BLaER1 (cell line): ENCODE data around the gene CLCF1.
A peak's percentile ranks its signal among the peaks of the same experiment; 100 is the strongest.

Experiments
- H3K27ac ChIP-seq: shearing (Covaris generic); formaldehyde crosslinking; 2 replicates; pipeline ENCODE4 v1.8.1; 2022
- H3K27me3 ChIP-seq: shearing (Covaris generic); formaldehyde crosslinking; 2 replicates; pipeline ENCODE4 v1.8.1; 2022
- H3K36me3 ChIP-seq: shearing (Covaris generic); formaldehyde crosslinking; 2 replicates; pipeline ENCODE4 v1.8.1; 2022
- H3K4me1 ChIP-seq: shearing (Covaris generic); formaldehyde crosslinking; 2 replicates; pipeline ENCODE4 v1.8.1; 2022
- H3K4me2 ChIP-seq: shearing (Covaris generic); formaldehyde crosslinking; 2 replicates; pipeline ENCODE4 v1.8.1; 2022
- H3K4me3 ChIP-seq: shearing (Covaris generic); formaldehyde crosslinking; 2 replicates; pipeline ENCODE4 v1.8.1; 2022
- H3K9ac ChIP-seq: shearing (Covaris generic); formaldehyde crosslinking; 2 replicates; pipeline ENCODE4 v1.8.1; 2022
- H3K9me3 ChIP-seq: shearing (Covaris generic); formaldehyde crosslinking; 2 replicates; pipeline ENCODE4 v1.8.1; 2022
- H4K20me1 ChIP-seq: shearing (Covaris generic); formaldehyde crosslinking; 2 replicates; pipeline ENCODE4 v1.8.1; 2022
- Cebpa-rat ChIP-seq: shearing (Covaris generic); IDR thresholded peaks from 2 replicates; pipeline ENCODE4 v1.8.1; 2022

CLCF1 gene

GRCh38 chr11:67401495-67402191 lies 28.2 kb upstream of the CLCF1 start, which contains the start of gene PPP1CA:
TSS of gene PPP1CA (minus strand) at chr11:67401858. CDS start at chr11:67401782, 76 bp downstream.
- Histone ChIP-seq H3K9me3 (no peaks in the 10 kb centered on the region), H3K4me3 (peak within 1 kb of the TSS; percentile 97), H3K4me1 (peaks cover 91% of the 10 kb centered on the region), H3K36me3 (peaks cover 48% of the 10 kb centered on the region), H4K20me1 (peaks cover 47% of the 10 kb centered on the region), H3K4me2 (peak within 1 kb of the TSS; percentile 100), H3K27ac (peak within 1 kb of the TSS; percentile 99), H3K9ac (peak within 1 kb of the TSS; percentile 96), H3K27me3 (no peaks in the 10 kb centered on the region)
- TF ChIP-seq Cebpa-rat, result no peak

GRCh38 chr11:67400942-67401494 lies 27.6 kb upstream of the CLCF1 start:
- peak overlapping the region; percentile 97 for H3K4me3 ChIP-seq
- no peak for TF ChIP-seq Cebpa-rat
- H3K9ac ChIP-seq, result peak overlapping the region; percentile 96
- peaks cover 91% of the 10 kb centered on the region for H3K4me1 ChIP-seq
- H3K27ac ChIP-seq, result peak overlapping the region; percentile 99
- peak overlapping the region; percentile 90 for H3K4me2 ChIP-seq
- H3K36me3 ChIP-seq, result peaks cover 52% of the 10 kb centered on the region
- no peaks in the 10 kb centered on the region for H3K27me3 ChIP-seq
- H3K9me3 ChIP-seq, result no peaks in the 10 kb centered on the region
- peaks cover 54% of the 10 kb centered on the region for H4K20me1 ChIP-seq

GRCh38 chr11:67400251-67400941 lies 27.0 kb upstream of the CLCF1 start:
- Histone ChIP-seq H4K20me1 (peaks cover 60% of the 10 kb centered on the region), H3K4me2 (peak overlapping the region; percentile 90), H3K4me3 (peak overlapping the region; percentile 97), H3K27me3 (no peaks in the 10 kb centered on the region), H3K9me3 (no peaks in the 10 kb centered on the region), H3K27ac (peak overlapping the region; percentile 99), H3K36me3 (peaks cover 52% of the 10 kb centered on the region), H3K9ac (peak overlapping the region; percentile 96), H3K4me1 (peaks cover 91% of the 10 kb centered on the region)
- TF ChIP-seq Cebpa-rat, result no peak

GRCh38 chr11:67398661-67399563 lies 25.5 kb upstream of the CLCF1 start:
- H3K9ac ChIP-seq, result peak overlapping the region; percentile 96
- H3K4me2 ChIP-seq, result peak overlapping the region; percentile 90
- peaks cover 69% of the 10 kb centered on the region for H4K20me1 ChIP-seq
- TF ChIP-seq Cebpa-rat, result no peak
- H3K4me3 ChIP-seq, result peak overlapping the region; percentile 18; the same call in 1 of the 2 replicates
- peak overlapping the region; percentile 12; the same call in 1 of the 2 replicates for H3K27ac ChIP-seq
- peaks cover 78% of the 10 kb centered on the region for H3K4me1 ChIP-seq
- no peaks in the 10 kb centered on the region for H3K9me3 ChIP-seq
- H3K36me3 ChIP-seq, result peaks cover 64% of the 10 kb centered on the region
- no peaks in the 10 kb centered on the region for H3K27me3 ChIP-seq

GRCh38 chr11:67397986-67398660 lies 24.7 kb upstream of the CLCF1 start:
- no peaks in the 10 kb centered on the region for H3K9me3 ChIP-seq
- no peak for TF ChIP-seq Cebpa-rat
- H4K20me1 ChIP-seq, result peaks cover 77% of the 10 kb centered on the region
- 0 out of 2 replicates have a peak overlapping the region, but pooled peaks have one; percentile 96 for H3K9ac ChIP-seq
- peak overlapping the region; percentile 79 for H3K4me2 ChIP-seq
- no peaks in the 10 kb centered on the region for H3K27me3 ChIP-seq
- H3K36me3 ChIP-seq, result peaks cover 72% of the 10 kb centered on the region
- no peak overlapping the region for H3K4me3 ChIP-seq
- peak overlapping the region; percentile 30; the same call in 1 of the 2 replicates for H3K27ac ChIP-seq
- peaks cover 74% of the 10 kb centered on the region for H3K4me1 ChIP-seq

GRCh38 chr11:67397536-67397935 lies 24.1 kb upstream of the CLCF1 start:
- H3K27ac ChIP-seq, result peak overlapping the region; percentile 55

GRCh38 chr11:67396587-67397389 lies 23.4 kb upstream of the CLCF1 start:
- Histone ChIP-seq H4K20me1 (peaks cover 86% of the 10 kb centered on the region), H3K9me3 (no peaks in the 10 kb centered on the region), H3K36me3 (peaks cover 72% of the 10 kb centered on the region), H3K4me2 (peak overlapping the region; percentile 79), H3K27ac (peak overlapping the region; percentile 55), H3K4me1 (peaks cover 72% of the 10 kb centered on the region), H3K4me3 (no peak overlapping the region), H3K27me3 (no peaks in the 10 kb centered on the region), H3K9ac (peak overlapping the region; percentile 39; the same call in 1 of the 2 replicates)
- TF ChIP-seq Cebpa-rat, result no peak

More at GRCh38 chr11:67397536-67397935, 24.1 kb upstream of the CLCF1 start:
- H4K20me1 ChIP-seq, result peaks cover 79% of the 10 kb centered on the region
- peaks cover 72% of the 10 kb centered on the region for H3K36me3 ChIP-seq
- peak overlapping the region; percentile 79 for H3K4me2 ChIP-seq
- no peak for TF ChIP-seq Cebpa-rat
- H3K4me1 ChIP-seq, result peaks cover 74% of the 10 kb centered on the region
- no peaks in the 10 kb centered on the region for H3K9me3 ChIP-seq
- 0 out of 2 replicates have a peak overlapping the region, but pooled peaks have one; percentile 17 for H3K9ac ChIP-seq
- H3K4me3 ChIP-seq, result no peak overlapping the region
- no peaks in the 10 kb centered on the region for H3K27me3 ChIP-seq

GRCh38 chr11:67396259-67396581 lies 22.8 kb upstream of the CLCF1 start:
- H3K27me3 ChIP-seq, result no peaks in the 10 kb centered on the region
- peaks cover 72% of the 10 kb centered on the region for H3K36me3 ChIP-seq
- peaks cover 84% of the 10 kb centered on the region for H4K20me1 ChIP-seq
- no peaks in the 10 kb centered on the region for H3K9me3 ChIP-seq
- peak overlapping the region; percentile 55 for H3K27ac ChIP-seq
- H3K4me1 ChIP-seq, result peaks cover 72% of the 10 kb centered on the region
- H3K4me3 ChIP-seq, result no peak overlapping the region
- H3K4me2 ChIP-seq, result peak overlapping the region; percentile 79
- TF ChIP-seq Cebpa-rat, result no peak
- H3K9ac ChIP-seq, result peak overlapping the region; percentile 39; the same call in 1 of the 2 replicates
